ENCODE measurements around the gene RIGI.
"Not testable (repeated sequence)": the region's sequence is repeated elsewhere in the genome, so short reads cannot be mapped to it uniquely, and the experiment has no call there.

RIGI gene

GRCh38 chr9:32526041-32526706, at the start of gene RIGI:
Gene RIGI (minus strand): TSS chr9:32526196. CDS start chr9:32526166, 30 bp downstream.
- DNase-seq (ENCODE audit: insufficient read length, low spot score) (peak; percentile 52), FAIRE-seq (no peak)

- FAIRE-seq, result no peak
- no peak for DNase-seq (ENCODE audit: insufficient read length, low spot score)
These were observed 48.9 kb upstream of the RIGI start for GRCh38 chr9:32574858-32575257.

- DNase-seq (ENCODE audit: insufficient read length, low spot score) (no peak), FAIRE-seq (no peak)
These were observed 47.8 kb upstream of the RIGI start for GRCh38 chr9:32573821-32574220.

GRCh38 chr9:32572900-32573523, 47.0 kb upstream of the RIGI start, which contains the start of gene NDUFB6:
Gene NDUFB6 (minus strand): TSS chr9:32573159. CDS start chr9:32573060, 99 bp downstream.
- DNase-seq (ENCODE audit: insufficient read length, low spot score) (peak; percentile 79), FAIRE-seq (peak; percentile 77)

- DNase-seq (ENCODE audit: insufficient read length, low spot score) (peak; percentile 60), FAIRE-seq (no peak)
These were observed 46.2 kb upstream of the RIGI start for GRCh38 chr9:32571969-32572899.

- FAIRE-seq (no peak), DNase-seq (ENCODE audit: insufficient read length, low spot score) (no peak)
These were observed 44.3 kb upstream of the RIGI start for GRCh38 chr9:32570262-32570661.

GRCh38 chr9:32566770-32567169, 40.8 kb upstream of the RIGI start:
- DNase-seq (ENCODE audit: insufficient read length, low spot score), result no peak
- FAIRE-seq, result no peak

- DNase-seq (ENCODE audit: insufficient read length, low spot score) (no peak), FAIRE-seq (no peak)
These were observed 40.0 kb upstream of the RIGI start for GRCh38 chr9:32565967-32566366.

- FAIRE-seq, result no peak
- no peak for DNase-seq (ENCODE audit: insufficient read length, low spot score)
These were observed 32.5 kb upstream of the RIGI start for GRCh38 chr9:32558408-32558934.

- DNase-seq (ENCODE audit: insufficient read length, low spot score), result no peak
- FAIRE-seq, result no peak
These were observed 28.6 kb upstream of the RIGI start for GRCh38 chr9:32554591-32554990.

- DNase-seq (ENCODE audit: insufficient read length, low spot score), result no peak
- no peak for FAIRE-seq
These were observed 28.1 kb upstream of the RIGI start for GRCh38 chr9:32554107-32554506.

- DNase-seq (ENCODE audit: insufficient read length, low spot score), result peak; percentile 61
- no peak for FAIRE-seq
These were observed 26.3 kb upstream of the RIGI start, which contains the start of the genes SMIM27 and TOPORS for GRCh38 chr9:32552172-32552872. Gene SMIM27 (plus strand): TSS chr9:32552327. CDS start chr9:32552435, 108 bp downstream. Gene TOPORS (minus strand): TSS chr9:32552586. CDS start chr9:32552436, 150 bp downstream.

- no peak for DNase-seq (ENCODE audit: insufficient read length, low spot score)
- no peak for FAIRE-seq
These were observed 25.5 kb upstream of the RIGI start for GRCh38 chr9:32551276-32552051.

GRCh38 chr9:32550562-32551275, 24.7 kb upstream of the RIGI start:
- DNase-seq (ENCODE audit: insufficient read length, low spot score) (peak; percentile 88), FAIRE-seq (peak; percentile 44)

GRCh38 chr9:32550150-32550561, 24.2 kb upstream of the RIGI start:
- FAIRE-seq (no peak), DNase-seq (ENCODE audit: insufficient read length, low spot score) (no peak)

GRCh38 chr9:32548213-32548612, 22.2 kb upstream of the RIGI start:
- not testable (repeated sequence) for FAIRE-seq; DNase-seq (ENCODE audit: insufficient read length, low spot score)

GRCh38 chr9:32545884-32546283, 19.9 kb upstream of the RIGI start:
- FAIRE-seq, result no peak

GRCh38 chr9:32543047-32543446, 17.1 kb upstream of the RIGI start:
- no peak for FAIRE-seq
- no peak for DNase-seq (ENCODE audit: insufficient read length, low spot score)

More at GRCh38 chr9:32545884-32546283, 19.9 kb upstream of the RIGI start:
- no peak for DNase-seq (ENCODE audit: insufficient read length, low spot score)

GRCh38 chr9:32533816-32534215, 7.8 kb upstream of the RIGI start:
- DNase-seq (ENCODE audit: insufficient read length, low spot score), result no peak
- FAIRE-seq, result no peak
